Glutamatergic neuron (in vitro differentiated cells): ENCODE measurements around the gene RCOR1. TPM values are rescaled to one million over a fixed set of nuclear protein-coding genes. Genes with fewer than 3 reads are reported as not detected.

Source experiments
- DNase-seq: peaks from one replicate; pipeline ENCODE4 v3.0.0; 2022
- H3K27ac Mint-ChIP-seq: one replicate; pipeline ENCODE4 v1.8.0; 2020; ENCODE audit warnings: mild to moderate bottlenecking, mixed read lengths, inconsistent platforms; ENCODE audit not compliant: unreplicated experiment
- H3K27me3 Mint-ChIP-seq: one replicate; pipeline ENCODE4 v1.8.0; 2020; ENCODE audit warnings: mild to moderate bottlenecking, moderate library complexity, mixed read lengths, inconsistent platforms; ENCODE audit not compliant: unreplicated experiment
- H3K36me3 Mint-ChIP-seq: one replicate; pipeline ENCODE4 v1.8.0; 2020; ENCODE audit warnings: mild to moderate bottlenecking, mixed read lengths, inconsistent platforms; ENCODE audit not compliant: unreplicated experiment
- H3K4me1 Mint-ChIP-seq: one replicate; pipeline ENCODE4 v1.8.0; 2020; ENCODE audit warnings: mild to moderate bottlenecking, low read depth, mixed read lengths, inconsistent platforms; ENCODE audit not compliant: unreplicated experiment
- H3K4me3 Mint-ChIP-seq: one replicate; pipeline ENCODE4 v1.8.0; 2020; ENCODE audit warnings: mild to moderate bottlenecking, mixed read lengths, inconsistent platforms; ENCODE audit not compliant: unreplicated experiment
- H3K9me3 Mint-ChIP-seq: one replicate; pipeline ENCODE4 v1.8.0; 2020; ENCODE audit warnings: mild to moderate bottlenecking, moderate library complexity, mixed read lengths, inconsistent platforms; ENCODE audit not compliant: unreplicated experiment
- total RNA-seq: library from RNA; stranded (reverse); fragmentation: NEBNext Ultra II Directional; extraction: Animal tissue kit (Norgen Biotek cat#: 25700); gene quantifications from one replicate; pipeline ENCODE4 v1.2.1, GENCODE V29; 2021; ENCODE audit not compliant: unreplicated experiment
- TF ChIP-seq, protein P1 (sequence below): fragments of 200-600 bp; sonication (generic); IDR thresholded peaks from one replicate; pipeline ENCODE4 v1.5.0; 2021; ENCODE audit not compliant: partially characterized antibody, unreplicated experiment

The RCOR1 gene
- total RNA-seq, 1 donor from 2014 or later: 14.3 TPM

DNA sequence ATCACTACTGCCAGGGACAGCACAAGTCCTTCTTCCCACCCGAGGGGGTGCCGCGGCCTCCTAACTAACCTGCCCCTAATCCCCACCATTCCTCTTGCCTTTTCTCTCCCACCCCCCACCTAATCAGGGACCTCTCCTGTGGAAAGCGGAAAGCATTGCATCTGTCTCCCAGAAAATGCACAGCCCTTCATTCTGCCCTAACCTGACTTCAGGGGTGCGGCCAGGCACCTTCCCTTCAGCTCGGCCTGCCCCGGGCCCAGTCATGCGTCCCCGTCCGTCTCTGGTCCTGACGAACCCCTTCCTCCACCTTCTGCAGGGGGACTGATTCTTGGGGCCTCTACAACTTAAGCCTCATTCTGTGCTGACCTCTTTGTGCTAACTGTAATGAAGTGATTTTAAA lies 140.9 kb downstream of the RCOR1 start:
- no peak for DNase-seq
- Mint-ChIP-seq H3K4me1 (peaks cover 2% of the 10 kb centered on the region), H3K9me3 (no peaks in the 10 kb centered on the region), H3K27me3 (peaks cover 4% of the 10 kb centered on the region), H3K4me3 (peak overlapping the region; percentile 42), H3K36me3 (no peaks in the 10 kb centered on the region), H3K27ac (no peak overlapping the region)
- TF ChIP-seq, protein P1, sequence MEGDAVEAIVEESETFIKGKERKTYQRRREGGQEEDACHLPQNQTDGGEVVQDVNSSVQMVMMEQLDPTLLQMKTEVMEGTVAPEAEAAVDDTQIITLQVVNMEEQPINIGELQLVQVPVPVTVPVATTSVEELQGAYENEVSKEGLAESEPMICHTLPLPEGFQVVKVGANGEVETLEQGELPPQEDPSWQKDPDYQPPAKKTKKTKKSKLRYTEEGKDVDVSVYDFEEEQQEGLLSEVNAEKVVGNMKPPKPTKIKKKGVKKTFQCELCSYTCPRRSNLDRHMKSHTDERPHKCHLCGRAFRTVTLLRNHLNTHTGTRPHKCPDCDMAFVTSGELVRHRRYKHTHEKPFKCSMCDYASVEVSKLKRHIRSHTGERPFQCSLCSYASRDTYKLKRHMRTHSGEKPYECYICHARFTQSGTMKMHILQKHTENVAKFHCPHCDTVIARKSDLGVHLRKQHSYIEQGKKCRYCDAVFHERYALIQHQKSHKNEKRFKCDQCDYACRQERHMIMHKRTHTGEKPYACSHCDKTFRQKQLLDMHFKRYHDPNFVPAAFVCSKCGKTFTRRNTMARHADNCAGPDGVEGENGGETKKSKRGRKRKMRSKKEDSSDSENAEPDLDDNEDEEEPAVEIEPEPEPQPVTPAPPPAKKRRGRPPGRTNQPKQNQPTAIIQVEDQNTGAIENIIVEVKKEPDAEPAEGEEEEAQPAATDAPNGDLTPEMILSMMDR: no peak

- H3K4me3 Mint-ChIP-seq: no peak overlapping the region
- peaks cover 4% of the 10 kb centered on the region for H3K27me3 Mint-ChIP-seq
- no peak overlapping the region for H3K27ac Mint-ChIP-seq
- no peaks in the 10 kb centered on the region for H3K9me3 Mint-ChIP-seq
- no peaks in the 10 kb centered on the region for H3K36me3 Mint-ChIP-seq
- TF ChIP-seq, protein P1: no peak
- H3K4me1 Mint-ChIP-seq: peaks cover 2% of the 10 kb centered on the region
- DNase-seq: no peak
These were observed 142.0 kb downstream of the RCOR1 start for GRCh38 chr14:102734436-102734835.

- no peak for DNase-seq
- Mint-ChIP-seq H3K9me3 (no peaks in the 10 kb centered on the region), H3K4me1 (peaks cover 2% of the 10 kb centered on the region), H3K27me3 (no peaks in the 10 kb centered on the region), H3K27ac (no peak overlapping the region), H3K4me3 (no peak overlapping the region), H3K36me3 (no peaks in the 10 kb centered on the region)
- TF ChIP-seq, protein P1: no peak
These were observed 144.5 kb downstream of the RCOR1 start for GRCh38 chr14:102736956-102737355.

DNA sequence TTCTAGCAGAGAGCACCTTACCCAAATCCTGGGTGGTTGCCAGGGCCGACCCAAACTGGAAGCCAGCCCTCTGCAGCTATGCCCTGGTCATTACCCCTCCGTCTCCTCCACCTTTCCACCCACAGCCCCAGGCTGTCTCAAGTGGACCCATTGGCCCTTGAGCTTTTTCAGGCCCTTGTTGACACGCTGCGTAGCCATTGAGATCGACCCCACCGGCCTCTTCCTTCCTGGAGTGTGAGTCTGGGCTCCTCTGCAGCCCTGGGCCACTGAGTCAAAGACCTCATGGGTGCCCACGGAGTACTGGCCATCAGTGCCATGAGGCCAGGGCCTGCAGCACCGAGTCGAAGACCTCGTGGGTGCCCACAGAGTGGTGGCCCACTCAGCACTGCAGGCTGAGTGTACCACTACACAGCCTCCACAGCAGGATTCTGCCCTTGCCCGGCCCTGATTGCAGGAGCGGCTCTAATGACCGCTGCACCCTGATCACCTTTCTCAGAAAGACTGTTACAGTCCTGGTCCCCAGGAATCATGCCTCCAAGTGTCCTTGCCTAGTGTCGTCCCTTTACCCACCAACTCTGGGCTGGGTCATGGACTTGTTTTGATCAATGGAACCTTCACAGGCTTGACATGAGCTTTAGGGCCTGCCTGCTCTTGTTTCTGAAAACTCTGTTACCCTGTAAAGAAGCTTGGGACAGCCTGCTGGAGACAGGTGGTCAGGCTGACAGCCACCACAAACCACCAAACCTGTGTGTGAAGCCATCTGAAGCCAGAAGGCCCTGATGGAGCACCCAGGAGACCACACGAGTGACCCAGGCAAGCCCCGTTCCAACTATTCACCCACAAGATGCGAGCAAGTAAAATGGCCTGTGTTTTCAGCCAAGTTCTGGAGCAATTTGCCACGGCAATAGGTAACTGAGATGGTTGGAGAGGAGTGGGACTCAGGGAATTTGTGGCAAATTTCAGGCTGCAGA lies 145.2 kb downstream of the RCOR1 start:
- Mint-ChIP-seq H3K36me3 (peaks cover 1% of the 10 kb centered on the region), H3K9me3 (peaks cover under 1% of the 10 kb centered on the region), H3K4me3 (no peak overlapping the region), H3K27me3 (no peaks in the 10 kb centered on the region), H3K27ac (no peak overlapping the region), H3K4me1 (no peaks in the 10 kb centered on the region)
- TF ChIP-seq, protein P1: no peak
- no peak for DNase-seq
